Breast epithelium (tissue), 4 donors: ENCODE measurements around the gene P2RX6. TPM values are rescaled to one million over a fixed set of nuclear protein-coding genes. Genes with fewer than 3 reads are reported as not detected.
A peak's percentile ranks its signal among the peaks of the same experiment; 100 is the strongest.

Experiments
- DNase-seq, 2 donors: peaks; one replicate each; pipeline ENCODE4 v3.0.0-alpha.2; 2019; ENCODE audit warnings: low spot score in 2 of 2
- H3K27ac ChIP-seq, 2 donors: fragments of 200-600 bp; sonication (generic) in 1 of 2; one replicate each; pipeline ENCODE4 v1.5.1; 2016 to 2019; ENCODE audit warnings: mild to moderate bottlenecking in 1 of 2
- H3K27me3 ChIP-seq, 2 donors: fragments of 200-600 bp; sonication (generic) in 1 of 2; one replicate each; pipeline versions ENCODE4 v1.5.1 to v1.6.0; 2017 to 2019; ENCODE audit warnings: control low read depth in 1 of 2, mild to moderate bottlenecking in 1 of 2
- H3K36me3 ChIP-seq: fragments of 200-600 bp; one replicate; pipeline ENCODE4 v1.5.1; 2019
- H3K4me1 ChIP-seq, 2 donors: fragments of 200-600 bp; sonication (generic); one replicate each; pipeline ENCODE4 v1.5.1; 2016 to 2019; ENCODE audit warnings: control low read depth in 1 of 2
- H3K4me3 ChIP-seq, 3 donors: fragments of 200-600 bp; sonication (generic); 1 replicate in 2 of 3; 2 replicates in 1 of 3; pipeline ENCODE4 v1.5.1; 2016 to 2019; ENCODE audit warnings: mild to moderate bottlenecking in 3 of 3, moderate library complexity in 2 of 3
- H3K9me3 ChIP-seq, 2 donors: fragments of 200-600 bp; sonication (generic) in 1 of 2; one replicate each; pipeline ENCODE4 v1.5.1; 2016 to 2019; ENCODE audit warnings: control low read depth in 1 of 2
- POLR2A ChIP-seq: fragments of 450-650 bp; IDR thresholded peaks from one replicate; pipeline ENCODE4 v1.6.1; 2016; ENCODE audit warnings: antibody characterized with exemption, mild to moderate bottlenecking, moderate library complexity
- POLR2AphosphoS5 ChIP-seq, 3 donors: sonication (generic); formaldehyde crosslinking; IDR thresholded peaks; one replicate each; pipeline ENCODE4 v1.6.1; 2017; ENCODE audit warnings: antibody characterized with exemption in 3 of 3
- intact Hi-C: fragments of 100-400 bp; cut with DNase I; formaldehyde crosslinking; loops from one replicate; pipeline ENCODE4 v1.15.1; 2023; ENCODE audit warnings: low total_unique reads
- total RNA-seq, 3 donors: library from RNA; depleted of rRNA; stranded (reverse); fragments of >200 nt; gene quantifications; one replicate each; pipeline ENCODE4 v1.1.0, GENCODE V29; 2016
- TF ChIP-seq, protein P1 (sequence below), 3 donors: fragments of 450-650 bp; IDR thresholded peaks; one replicate each; pipeline ENCODE4 v1.5.1; 2016 to 2017; ENCODE audit warnings: antibody characterized with exemption in 3 of 3, mild to moderate bottlenecking in 3 of 3, moderate library complexity in 3 of 3

P2RX6 gene
- total RNA-seq, 3 donors from 2014 or later, result 1.6 TPM; not detected in 2

GRCh38 chr22:21022507-21022906 lies 7.5 kb downstream of the P2RX6 start:
- intact Hi-C loops, result no loop called here
- no peak for TF ChIP-seq POLR2A
- TF ChIP-seq POLR2AphosphoS5 (IDR thresholded peaks at IDR 0.05), result no peak
- TF ChIP-seq, protein P1, sequence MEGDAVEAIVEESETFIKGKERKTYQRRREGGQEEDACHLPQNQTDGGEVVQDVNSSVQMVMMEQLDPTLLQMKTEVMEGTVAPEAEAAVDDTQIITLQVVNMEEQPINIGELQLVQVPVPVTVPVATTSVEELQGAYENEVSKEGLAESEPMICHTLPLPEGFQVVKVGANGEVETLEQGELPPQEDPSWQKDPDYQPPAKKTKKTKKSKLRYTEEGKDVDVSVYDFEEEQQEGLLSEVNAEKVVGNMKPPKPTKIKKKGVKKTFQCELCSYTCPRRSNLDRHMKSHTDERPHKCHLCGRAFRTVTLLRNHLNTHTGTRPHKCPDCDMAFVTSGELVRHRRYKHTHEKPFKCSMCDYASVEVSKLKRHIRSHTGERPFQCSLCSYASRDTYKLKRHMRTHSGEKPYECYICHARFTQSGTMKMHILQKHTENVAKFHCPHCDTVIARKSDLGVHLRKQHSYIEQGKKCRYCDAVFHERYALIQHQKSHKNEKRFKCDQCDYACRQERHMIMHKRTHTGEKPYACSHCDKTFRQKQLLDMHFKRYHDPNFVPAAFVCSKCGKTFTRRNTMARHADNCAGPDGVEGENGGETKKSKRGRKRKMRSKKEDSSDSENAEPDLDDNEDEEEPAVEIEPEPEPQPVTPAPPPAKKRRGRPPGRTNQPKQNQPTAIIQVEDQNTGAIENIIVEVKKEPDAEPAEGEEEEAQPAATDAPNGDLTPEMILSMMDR (IDR thresholded peaks at IDR 0.05), result no peak
- Histone ChIP-seq H3K4me1 (no peaks in the 10 kb centered on the region), H3K27me3 (no peaks in the 10 kb centered on the region), H3K27ac (no peak overlapping the region), H3K36me3 (no peaks in the 10 kb centered on the region), H3K4me3 (no peak overlapping the region), H3K9me3 (no peaks in the 10 kb centered on the region)
- no peak for DNase-seq

- DNase-seq, result no peak
- no peak overlapping the region for H3K27ac ChIP-seq
- no peaks in the 10 kb centered on the region for H3K4me1 ChIP-seq
- no peaks in the 10 kb centered on the region for H3K9me3 ChIP-seq
- intact Hi-C loops, result no loop called here
- no peaks in the 10 kb centered on the region for H3K36me3 ChIP-seq
- TF ChIP-seq POLR2A (no peak), POLR2AphosphoS5 (IDR thresholded peaks at IDR 0.05) (no peak)
- TF ChIP-seq, protein P1 (IDR thresholded peaks at IDR 0.05), result no peak
- H3K4me3 ChIP-seq, result no peak overlapping the region
- H3K27me3 ChIP-seq, result no peaks in the 10 kb centered on the region
These were observed 8.1 kb downstream of the P2RX6 start for GRCh38 chr22:21022955-21023614.

DNA sequence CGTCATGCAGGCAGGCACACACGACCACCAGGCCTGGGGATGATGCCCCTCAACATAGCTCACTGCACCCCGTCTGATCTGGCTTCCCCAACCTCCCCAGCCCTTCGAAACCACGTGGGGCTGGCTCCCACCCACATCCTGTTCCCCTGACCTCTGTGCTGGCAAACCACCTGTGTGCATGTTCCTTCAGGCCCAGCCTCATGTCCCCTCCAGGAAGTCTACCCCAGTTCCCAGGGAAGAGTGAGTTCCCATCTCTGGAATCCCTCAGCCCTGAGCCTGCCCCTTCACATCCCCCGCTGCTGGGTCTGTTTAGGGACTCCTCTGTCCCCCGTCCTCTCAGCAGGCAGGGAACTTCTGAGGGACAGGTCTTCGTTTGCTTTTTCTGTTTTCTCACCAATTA lies 10.3 kb downstream of the P2RX6 start:
- intact Hi-C loops, result no loop called here
- H3K4me3 ChIP-seq, result no peak overlapping the region
- TF ChIP-seq POLR2A, result no peak
- no peaks in the 10 kb centered on the region for H3K36me3 ChIP-seq
- no peaks in the 10 kb centered on the region for H3K4me1 ChIP-seq
- no peak for DNase-seq
- no peak overlapping the region for H3K27ac ChIP-seq
- no peaks in the 10 kb centered on the region for H3K27me3 ChIP-seq
- no peaks in the 10 kb centered on the region for H3K9me3 ChIP-seq

- no peak for DNase-seq
- Histone ChIP-seq H3K9me3 (no peaks in the 10 kb centered on the region), H3K4me3 (no peak overlapping the region), H3K27me3 (no peaks in the 10 kb centered on the region), H3K27ac (no peak overlapping the region), H3K4me1 (no peaks in the 10 kb centered on the region), H3K36me3 (no peaks in the 10 kb centered on the region)
- intact Hi-C loops, result no loop called here
- TF ChIP-seq POLR2AphosphoS5 (IDR thresholded peaks at IDR 0.05), result no peak
- no peak for TF ChIP-seq POLR2A
- TF ChIP-seq, protein P1 (IDR thresholded peaks at IDR 0.05), result no peak
These were observed 11.1 kb downstream of the P2RX6 start for GRCh38 chr22:21025763-21026755.

GRCh38 chr22:21026783-21027692 lies 12.1 kb downstream of the P2RX6 start:
- intact Hi-C loops, result no loop called here
- H3K27ac ChIP-seq, result no peak overlapping the region
- no peaks in the 10 kb centered on the region for H3K27me3 ChIP-seq
- H3K9me3 ChIP-seq, result no peaks in the 10 kb centered on the region
- no peak overlapping the region for H3K4me3 ChIP-seq
- peaks cover 0 to 2% of the 10 kb centered on the region in 2 donors for H3K4me1 ChIP-seq
- peak in 1 of 2 donors; percentile 40 for DNase-seq
- TF ChIP-seq, protein P1 (IDR thresholded peaks at IDR 0.05), result no peak
- TF ChIP-seq POLR2A, result no peak
- H3K36me3 ChIP-seq, result no peaks in the 10 kb centered on the region
